GM21447 (cell line): ENCODE results near the gene PER1.
"Not testable (repeated sequence)": the region's sequence is repeated elsewhere in the genome, so short reads cannot be mapped to it uniquely, and the experiment has no call there.

Experiments used
- ATAC-seq: cut with Tn5 transposase; IDR thresholded peaks from one replicate; pipeline ENCODE4 v1.9.1; 2021; ENCODE audit not compliant: unreplicated experiment

The PER1 gene

GRCh38 chr17:8122924-8123694 lies 29.1 kb downstream of the PER1 start:
- no peak for ATAC-seq

GRCh38 chr17:8122422-8122923 lies 29.7 kb downstream of the PER1 start:
- ATAC-seq = no peak

- no peak for ATAC-seq
Measured at GRCh38 chr17:8121681-8122421, 30.4 kb downstream of the PER1 start.

GRCh38 chr17:8121407-8121680 lies 30.9 kb downstream of the PER1 start:
- no peak for ATAC-seq

- ATAC-seq = no peak
Measured at GRCh38 chr17:8120520-8121406, 31.4 kb downstream of the PER1 start.

- peak; percentile 27 for ATAC-seq
Measured at GRCh38 chr17:8119581-8120519, 32.4 kb downstream of the PER1 start.

GRCh38 chr17:8118769-8119580 lies 33.2 kb downstream of the PER1 start:
- peak; percentile 31 for ATAC-seq

- no peak for ATAC-seq
Measured at GRCh38 chr17:8117980-8118768, 34.0 kb downstream of the PER1 start, which contains the start of gene ALOXE3. Gene ALOXE3 (minus strand): TSS chr17:8118514. CDS start chr17:8117990, 524 bp downstream.

GRCh38 chr17:8117367-8117979 lies 34.7 kb downstream of the PER1 start:
- ATAC-seq = no peak

GRCh38 chr17:8116776-8117175 lies 35.4 kb downstream of the PER1 start:
- no peak for ATAC-seq

GRCh38 chr17:8110907-8111306 lies 41.3 kb downstream of the PER1 start:
- no peak for ATAC-seq

GRCh38 chr17:8110456-8110804 lies 41.8 kb downstream of the PER1 start:
- no peak for ATAC-seq

- no peak for ATAC-seq
Measured at GRCh38 chr17:8109661-8110455, 42.3 kb downstream of the PER1 start.

GRCh38 chr17:8108972-8109660 lies 43.1 kb downstream of the PER1 start:
- ATAC-seq = no peak

- not testable (repeated sequence) for ATAC-seq
Measured at GRCh38 chr17:8106980-8107379, 45.2 kb downstream of the PER1 start.

GRCh38 chr17:8105957-8106398 lies 46.2 kb downstream of the PER1 start:
- ATAC-seq = no peak

GRCh38 chr17:8104911-8105310 lies 47.3 kb downstream of the PER1 start:
- no peak for ATAC-seq
